Medulla oblongata (tissue), 1 donor: Measurements from ENCODE around the gene SELP.

Experiments used
- DNase-seq: peaks from one replicate; pipeline ENCODE4 v3.0.0-alpha.2; 2015; ENCODE audit errors: extremely low spot score

Gene SELP

DNA sequence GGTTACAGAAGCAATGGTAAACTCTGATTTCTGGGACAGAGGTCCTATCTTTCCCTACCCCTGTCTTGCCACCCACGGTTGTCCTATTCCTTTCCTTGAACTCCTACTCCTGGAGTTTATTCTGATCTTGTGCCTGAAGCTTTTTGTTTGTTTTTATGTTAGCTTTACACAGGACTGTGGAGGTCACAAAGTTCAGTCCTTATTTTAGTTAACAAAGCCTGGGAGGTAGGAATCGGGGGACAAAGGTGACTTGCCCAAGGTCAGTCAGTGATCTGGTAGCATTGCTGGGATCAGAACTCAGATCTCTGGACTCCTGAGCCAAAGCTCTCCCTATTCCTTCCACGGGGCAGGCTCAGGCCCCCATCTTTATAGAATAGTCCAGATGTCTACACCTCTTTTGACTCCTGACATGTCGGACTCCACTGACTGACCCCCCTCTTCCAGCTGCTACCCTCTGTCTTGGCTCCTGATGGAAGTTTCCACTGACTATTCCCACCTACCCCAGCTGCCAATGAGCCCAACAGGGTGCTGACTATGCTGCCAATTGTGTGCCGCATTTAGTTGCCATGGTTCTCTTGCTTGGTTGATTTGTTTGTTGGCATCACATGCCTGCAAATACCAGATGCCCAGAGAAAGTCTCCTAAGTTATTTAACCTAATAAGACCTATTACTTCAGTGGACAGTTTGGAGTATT is 53.5 kb downstream of the SELP start:
- DNase-seq: peak; percentile 48

DNA sequence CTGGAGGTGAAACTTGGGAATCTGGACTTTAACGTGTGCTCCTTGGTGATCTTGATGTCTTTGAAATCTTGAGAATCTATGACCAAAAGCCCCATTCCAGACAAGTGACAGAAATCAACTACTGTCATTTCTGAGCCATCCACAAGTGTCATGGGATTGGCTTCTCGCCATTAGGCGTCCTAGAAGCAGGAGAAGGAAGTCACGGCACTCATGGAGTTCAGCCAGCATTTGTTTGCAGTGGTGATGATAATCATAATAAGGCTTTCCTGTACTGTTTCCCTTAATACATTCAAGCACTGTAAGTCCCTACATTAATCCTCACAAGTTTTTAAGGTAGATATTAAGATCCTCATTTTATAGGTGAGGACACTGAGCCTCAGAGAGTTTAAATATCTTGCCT is 55.6 kb downstream of the SELP start:
- no peak for DNase-seq

DNA sequence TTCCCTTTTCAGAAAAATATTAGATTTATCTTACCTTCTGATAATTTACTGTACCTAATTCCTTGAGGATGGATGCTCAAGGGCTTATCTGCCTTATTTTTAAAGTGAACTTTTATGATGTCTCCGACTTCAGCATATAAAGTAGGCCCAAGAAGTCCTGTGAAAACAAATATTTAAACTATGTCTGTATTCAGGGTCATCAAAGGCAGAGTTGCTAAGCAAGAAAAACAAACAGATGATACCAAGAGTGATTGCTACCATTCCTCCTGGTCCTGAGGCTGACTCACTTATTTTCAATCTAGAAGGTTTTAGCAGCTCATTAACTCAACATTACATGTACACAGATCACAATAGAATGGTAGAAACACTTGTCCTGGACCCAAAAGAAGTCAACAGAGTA is 57.7 kb downstream of the SELP start:
- no peak for DNase-seq

DNA sequence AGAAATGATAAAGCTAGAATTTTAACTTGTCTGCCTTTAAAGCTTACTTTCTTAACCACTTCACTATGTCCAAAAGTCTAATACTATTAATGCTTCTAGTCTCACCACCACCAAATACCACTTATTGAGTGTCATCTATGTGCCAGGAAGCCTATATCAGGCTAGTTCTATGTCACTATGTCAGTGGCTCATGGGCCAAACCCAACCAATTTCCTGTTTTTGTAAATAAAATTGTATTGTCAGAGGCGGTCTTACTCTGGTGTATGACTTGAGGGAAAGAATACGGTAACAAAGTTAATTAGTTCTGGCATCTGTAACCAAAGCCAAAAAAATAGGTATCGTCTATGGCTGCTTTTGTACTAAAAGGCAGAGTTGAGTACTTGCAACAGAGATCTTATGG is 58.5 kb downstream of the SELP start:
- no peak for DNase-seq

DNA sequence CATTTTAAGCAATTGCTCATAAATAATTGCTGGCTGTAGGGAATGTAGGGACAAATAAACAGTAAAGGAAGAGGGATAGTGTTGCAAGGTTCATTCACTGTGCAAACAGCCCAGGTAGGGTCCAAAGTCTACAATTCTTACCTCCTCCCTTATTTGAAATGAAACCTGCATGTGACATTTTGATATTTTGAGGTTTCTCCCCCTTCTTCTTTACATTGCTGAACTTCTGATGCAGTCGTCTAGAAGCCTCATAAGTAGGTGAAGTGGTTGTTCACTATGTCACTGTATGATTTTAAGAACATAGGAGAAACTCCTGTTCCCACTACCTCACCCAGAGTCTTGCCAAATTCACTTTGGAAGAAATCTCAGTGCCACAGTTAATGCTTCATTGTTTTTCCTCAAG is 59.8 kb downstream of the SELP start:
- no peak for DNase-seq

DNA sequence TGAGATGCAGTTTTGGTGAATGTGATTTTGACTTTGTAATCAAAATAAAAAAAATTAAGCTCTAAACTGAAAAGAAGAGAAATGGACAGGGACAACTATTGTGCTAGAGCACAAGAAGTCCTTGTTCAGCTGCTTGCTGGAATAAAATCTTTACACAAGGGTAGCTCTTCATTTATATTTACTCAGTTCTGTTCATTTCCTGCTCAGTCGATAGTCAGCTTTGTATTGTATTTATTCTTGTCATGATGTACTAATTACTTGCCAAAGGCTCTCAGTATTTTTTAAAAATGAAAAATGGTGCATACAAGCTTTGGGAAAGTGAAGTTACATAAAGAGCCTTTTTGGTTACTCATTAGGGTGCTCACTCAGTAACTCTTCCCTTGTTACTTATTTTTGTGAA is 61.4 kb downstream of the SELP start:
- DNase-seq: peak; percentile 12

DNA sequence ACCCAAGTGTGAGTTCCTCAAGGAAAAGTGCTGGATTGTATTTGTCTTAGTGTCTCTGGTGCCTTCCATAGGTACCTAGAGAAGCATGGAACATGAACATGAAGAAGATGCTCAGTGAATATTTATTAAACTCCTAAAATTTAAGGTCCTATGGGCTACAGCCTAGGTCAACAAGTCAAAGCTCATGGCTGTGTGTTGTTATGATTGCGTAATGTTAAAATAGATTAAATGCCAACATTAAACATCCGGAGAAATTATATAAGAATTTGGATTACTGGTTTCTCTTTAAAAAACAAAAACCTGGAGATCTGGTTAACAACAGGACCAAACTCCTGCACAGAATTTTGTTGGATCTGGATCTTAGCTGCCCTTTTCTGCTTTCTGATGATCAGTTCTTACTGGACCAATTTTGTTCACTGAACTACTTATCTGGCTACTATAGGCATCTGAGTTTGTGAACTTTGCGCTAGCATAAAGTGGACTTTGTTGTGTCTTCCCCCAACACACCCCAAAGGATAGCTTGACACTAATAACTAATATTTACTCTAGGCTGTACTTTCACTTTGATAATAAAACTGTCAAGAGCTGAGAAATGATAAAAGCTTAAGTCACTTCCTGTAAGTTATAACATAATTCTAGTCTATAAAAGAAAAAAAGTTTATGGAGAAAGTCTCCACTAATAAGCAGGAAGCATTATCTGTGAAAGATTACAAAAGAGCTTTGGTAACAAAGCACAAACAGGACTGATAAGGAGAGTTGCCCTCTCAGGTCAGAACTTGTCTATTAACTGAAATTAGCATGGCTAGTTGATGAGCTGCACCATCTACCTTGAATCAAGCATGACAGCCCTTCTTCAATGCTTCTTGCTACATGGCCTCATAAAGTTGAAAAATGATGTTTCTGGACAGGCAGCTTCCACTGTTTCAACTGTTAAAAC is 64.3 kb downstream of the SELP start:
- DNase-seq: no peak

DNA sequence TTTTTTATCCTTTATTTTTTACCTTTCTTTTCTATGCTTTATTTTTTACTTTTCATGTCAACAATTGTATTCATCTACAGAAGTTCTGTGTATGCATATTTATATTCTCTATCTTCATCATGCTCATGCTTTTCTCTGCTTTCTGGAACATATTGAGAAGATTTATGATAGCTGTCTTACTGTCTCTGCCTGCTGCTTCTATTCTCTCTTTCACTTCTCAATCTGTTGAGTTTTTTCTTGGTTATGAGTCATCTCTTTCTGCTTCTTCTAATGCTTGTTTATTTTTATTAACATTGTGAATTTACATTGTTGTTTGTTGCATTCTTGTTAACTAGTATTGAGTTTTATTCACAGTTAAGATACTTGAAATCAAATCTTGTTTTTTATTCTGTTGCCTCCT is 66.3 kb downstream of the SELP start:
- no peak for DNase-seq

DNA sequence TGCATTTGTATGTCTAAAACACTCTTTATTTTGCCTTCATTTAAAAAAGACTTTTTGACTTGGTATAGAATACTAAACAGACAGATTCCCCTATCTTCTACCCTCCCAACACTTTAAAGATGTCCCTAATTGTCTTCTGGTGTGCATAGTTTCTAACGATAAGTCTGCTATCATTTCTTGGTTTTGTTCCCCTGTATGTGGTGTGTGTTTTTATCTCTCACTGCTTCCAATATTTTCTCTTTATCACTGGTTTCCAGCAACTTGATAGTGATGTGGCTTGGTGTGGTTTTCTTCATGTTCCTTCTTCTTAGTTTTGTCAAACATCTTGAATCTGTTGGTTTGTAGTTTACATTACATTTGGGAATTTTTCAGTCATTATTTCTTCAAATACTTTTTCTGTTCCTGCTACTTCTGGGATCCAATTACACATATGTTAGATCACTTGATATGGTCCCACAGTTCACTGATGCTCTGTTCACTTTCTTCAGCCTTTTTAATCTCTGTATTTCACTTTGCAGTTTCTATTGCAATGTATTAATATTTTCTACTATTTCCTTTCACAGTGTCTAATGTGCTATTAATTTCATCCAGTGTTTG is 66.8 kb downstream of the SELP start:
- no peak for DNase-seq

DNA sequence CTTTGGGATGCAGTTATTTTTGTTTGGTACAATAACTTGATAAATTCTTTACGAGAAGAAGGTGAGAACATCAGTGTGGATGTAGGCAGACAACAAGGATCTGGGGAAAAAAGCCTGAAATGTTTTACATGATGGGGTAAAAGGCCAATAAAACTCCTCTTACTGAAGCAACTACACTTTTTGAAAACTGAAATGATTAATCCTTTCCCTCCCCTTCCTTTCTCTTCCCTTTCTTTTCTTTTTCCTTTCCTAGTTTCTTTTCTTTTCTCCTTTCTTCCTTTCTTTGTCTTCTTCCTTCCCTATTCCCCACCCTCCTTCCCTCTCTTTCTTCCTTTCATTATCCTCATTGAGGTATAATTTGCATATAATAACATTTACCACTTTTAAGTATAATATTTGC is 68.2 kb downstream of the SELP start:
- DNase-seq: no peak

DNA sequence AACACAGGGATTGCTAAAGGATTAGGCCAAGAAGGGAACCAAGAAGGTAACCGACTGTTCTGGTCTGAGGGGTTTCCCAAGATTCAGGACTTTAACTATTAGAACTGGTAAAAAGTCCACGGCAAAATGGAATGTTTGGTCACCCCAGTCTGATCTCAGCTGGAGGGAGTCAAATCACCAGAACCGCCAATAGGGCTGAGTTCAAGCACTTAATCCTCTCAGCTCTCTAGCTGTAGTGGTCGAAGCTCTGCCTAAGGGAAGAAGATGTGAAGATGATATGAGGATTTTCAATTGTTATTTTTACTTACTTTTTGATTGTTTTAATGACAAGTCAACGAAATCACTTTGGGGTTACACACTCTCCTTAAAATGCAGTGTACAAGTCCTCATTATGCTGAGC is 72.8 kb downstream of the SELP start:
- no peak for DNase-seq

DNA sequence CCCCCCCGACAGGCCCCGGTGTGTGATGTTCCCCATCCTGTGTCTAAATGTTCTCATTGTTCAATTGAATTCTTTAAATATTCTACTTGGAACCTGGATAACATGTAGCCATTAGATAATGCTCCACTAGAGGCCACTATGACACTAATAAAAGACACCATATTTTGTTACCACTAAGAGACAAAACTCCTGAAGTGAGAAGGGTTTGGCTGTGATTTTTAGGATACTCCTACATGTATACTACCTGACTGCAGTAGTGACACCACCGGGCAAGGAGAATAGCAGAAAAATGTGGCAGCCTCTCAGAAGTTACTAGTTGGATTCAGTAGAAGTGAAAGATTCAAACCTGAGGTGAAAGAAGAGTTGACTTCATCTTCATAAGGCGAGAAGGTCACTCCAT is 79.6 kb downstream of the SELP start:
- DNase-seq: peak; percentile 60

DNA sequence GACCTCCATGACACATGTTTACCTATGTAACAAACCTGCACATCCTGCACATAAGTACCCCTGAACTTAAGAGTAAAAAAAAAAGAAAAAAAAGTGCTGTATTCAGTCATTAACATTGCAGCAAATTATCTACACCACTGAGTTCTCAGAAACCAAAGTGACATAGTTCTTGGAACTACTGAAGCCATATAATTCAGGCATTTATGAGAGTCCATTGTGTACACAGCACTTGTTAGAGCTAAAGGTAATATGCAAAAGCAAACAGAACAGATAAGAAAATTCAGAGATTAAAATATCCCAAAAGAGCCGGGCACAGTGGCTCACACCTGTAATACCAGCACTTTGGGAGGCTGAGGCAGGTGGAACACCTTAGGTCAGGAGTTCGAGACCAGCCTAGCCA is 81.6 kb downstream of the SELP start:
- DNase-seq: no peak

DNA sequence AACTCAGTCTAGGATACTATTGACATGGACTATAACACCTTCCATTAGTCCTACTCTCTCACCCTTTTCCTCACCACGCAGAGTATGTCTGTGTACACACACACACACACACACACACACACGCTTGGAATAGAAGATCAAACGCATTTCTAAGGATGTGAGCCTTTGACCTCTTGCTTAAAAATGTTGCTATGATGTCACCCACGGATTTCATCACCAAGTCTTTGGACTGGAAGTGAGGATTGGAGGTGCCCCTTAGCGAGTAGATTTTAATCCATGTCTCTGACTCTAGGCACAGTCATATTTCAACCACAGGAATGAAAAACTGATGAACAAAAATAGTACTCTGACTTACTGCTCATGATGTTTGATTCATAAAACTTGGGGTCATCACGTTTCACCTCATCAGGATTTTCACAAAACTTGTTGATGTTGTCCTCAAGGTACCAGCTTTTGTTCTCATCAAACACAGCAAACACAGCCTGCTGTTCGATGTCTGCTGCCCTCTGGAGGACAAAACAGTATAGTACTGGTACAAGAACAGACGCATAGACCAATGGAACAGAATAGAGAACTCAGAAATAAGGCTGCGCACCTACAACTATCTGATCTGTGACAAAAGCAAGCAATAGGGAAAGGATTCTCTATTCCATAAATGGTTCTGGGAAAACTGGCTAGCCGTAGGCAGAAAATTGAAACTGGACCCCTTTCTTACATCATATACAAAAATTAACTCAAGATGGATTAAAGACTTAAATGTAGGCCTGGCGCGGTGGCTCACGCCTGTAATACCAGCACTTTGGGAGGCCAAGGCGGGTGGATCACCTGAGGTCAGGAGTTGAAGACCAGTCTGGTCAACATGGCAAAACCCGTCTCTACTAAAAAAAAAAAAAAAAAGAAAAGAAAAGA is 83.6 kb downstream of the SELP start:
- peak; percentile 89 for DNase-seq

DNA sequence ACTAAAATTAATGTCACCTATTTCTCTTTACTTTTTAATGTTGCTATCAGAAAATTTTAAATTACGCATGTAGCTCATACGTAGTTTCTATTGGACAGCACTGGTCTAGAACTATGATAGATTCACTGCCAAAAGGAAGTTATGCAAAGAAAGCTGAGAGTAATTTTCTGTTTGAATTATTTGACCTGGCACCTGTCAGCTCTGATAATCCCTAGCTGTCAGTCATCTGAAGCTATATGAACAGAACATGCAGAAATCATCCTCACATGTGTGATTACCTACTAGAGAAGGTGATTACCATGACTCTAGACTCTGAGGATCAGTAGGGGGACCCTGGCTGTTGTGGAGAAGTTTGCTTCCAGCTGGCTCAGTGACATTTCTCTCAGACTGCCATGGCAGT is 84.5 kb downstream of the SELP start:
- DNase-seq: no peak

DNA sequence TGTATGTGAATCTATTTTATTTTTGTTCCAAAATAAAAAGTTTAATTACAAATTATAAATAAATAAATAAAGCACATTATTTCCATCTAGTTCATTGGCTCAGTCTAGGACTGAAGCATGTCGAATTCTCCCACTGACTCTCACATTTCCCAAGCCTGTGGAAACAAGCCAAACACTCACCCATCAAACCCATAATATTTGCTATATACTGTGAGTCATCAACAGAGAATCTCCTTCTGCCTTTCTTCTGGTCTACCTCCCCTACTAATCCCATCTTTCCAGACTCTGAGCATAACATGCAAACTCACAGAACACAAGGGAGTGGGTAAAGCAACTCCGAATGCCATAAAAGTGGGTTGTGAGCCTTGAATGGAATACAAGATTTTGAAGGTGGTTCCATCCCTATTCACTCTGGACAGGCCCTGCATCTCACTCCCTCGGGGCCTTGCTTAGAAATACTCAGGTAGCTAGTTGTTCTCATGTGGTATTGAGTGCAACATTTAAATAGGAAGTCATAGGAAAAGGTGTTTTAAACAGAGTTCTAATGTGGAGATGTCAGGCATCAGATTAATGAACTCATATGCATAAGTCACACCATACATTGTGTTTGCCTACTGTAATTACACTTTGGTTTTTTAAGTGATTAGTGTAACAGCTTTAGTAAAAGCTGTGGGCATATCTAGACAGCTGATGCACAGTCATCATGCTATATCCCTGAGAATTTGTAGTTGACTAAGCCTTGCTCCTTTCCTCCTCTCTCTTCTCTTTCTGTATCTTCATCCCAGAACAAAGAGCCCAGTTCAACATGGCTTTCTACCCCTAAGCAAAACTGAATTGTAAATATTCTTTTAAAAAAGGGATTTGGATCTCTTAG is 90.7 kb downstream of the SELP start:
- no peak for DNase-seq
